GM21423 (cell line): ENCODE data around the gene TXNRD2.

ENCODE experiments used
- ATAC-seq: cut with Tn5 transposase; IDR thresholded peaks from one replicate; pipeline ENCODE4 v1.9.1; 2021; ENCODE audit warnings: mild to moderate bottlenecking, moderate library complexity; ENCODE audit not compliant: unreplicated experiment

Gene TXNRD2

DNA sequence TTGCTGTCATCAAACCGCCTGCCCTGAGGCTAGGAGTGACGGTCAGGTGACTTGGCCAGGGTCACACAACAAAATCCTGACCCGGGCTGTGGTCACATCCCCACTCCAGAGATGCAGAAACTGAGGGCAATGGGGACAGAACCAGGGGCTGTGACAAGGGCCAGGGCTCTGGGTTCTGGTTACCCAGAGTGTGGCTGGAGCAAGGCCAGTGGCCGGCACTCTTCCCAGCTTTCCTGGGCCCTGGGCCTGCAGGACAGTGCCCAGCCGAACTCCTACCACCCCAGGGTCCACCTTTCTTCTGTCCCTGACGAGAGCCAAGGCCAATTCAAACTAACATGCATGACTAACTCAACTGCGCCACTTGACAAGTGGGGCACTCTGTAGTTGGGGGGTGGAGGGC, 39.1 kb upstream of the TXNRD2 start:
- no peak for ATAC-seq

DNA sequence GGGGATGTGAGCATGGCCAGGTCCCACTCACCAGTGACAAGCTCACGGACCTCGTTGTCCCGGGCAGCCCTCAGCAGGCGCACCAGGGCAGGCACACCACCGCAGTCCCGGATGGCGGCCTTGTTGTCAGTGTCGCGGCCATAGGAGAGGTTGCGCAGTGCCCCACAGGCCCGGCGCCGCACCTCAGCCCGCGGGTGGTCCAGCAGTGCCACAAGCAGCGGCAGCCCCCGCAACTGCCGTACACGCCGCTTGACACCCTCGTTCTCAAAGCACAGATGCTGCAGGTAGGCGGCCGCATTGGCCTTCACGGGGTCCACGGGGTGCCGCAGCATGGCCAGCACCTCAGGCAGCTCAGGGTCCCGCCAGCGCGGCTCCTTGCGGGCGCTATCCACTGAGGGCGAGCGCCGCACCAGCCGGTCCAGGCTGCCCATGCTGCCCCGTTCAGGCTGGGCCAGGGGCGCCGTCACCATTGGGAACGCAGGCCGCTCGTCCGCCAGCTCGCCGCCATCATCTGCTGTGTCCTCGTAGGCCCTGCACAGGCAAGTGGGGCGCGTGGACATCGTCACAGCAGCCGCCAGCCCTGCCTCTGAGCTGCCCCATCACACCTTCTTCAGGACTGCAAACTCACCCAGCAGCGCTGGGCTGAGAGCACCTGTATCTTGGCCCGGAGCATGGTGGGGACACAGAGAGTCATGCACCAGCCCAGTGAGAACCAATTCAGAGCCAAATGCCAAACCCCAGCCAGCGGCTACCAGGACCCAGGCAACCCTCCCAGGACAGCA, 38.3 kb upstream of the TXNRD2 start:
- ATAC-seq, result no peak

DNA sequence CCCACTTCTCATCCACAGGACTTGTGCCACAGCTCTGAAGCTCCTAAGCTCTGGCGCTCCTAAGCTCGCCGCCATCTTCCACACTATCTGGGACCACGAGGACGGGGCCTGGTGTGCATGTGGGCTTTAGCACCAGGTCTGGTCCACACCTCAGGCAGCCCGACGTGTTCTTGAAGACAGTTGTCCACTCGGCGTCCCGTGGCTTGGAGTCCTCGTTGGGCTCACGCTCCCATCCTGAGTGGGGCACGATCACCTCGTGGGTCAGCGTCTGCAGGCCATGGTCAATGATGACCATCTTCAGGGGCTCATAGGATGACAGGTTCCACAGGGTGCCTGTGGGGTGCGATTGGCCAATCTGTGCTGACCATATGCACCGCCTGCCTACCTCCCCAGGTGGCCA, 37.1 kb upstream of the TXNRD2 start:
- ATAC-seq, result no peak

DNA sequence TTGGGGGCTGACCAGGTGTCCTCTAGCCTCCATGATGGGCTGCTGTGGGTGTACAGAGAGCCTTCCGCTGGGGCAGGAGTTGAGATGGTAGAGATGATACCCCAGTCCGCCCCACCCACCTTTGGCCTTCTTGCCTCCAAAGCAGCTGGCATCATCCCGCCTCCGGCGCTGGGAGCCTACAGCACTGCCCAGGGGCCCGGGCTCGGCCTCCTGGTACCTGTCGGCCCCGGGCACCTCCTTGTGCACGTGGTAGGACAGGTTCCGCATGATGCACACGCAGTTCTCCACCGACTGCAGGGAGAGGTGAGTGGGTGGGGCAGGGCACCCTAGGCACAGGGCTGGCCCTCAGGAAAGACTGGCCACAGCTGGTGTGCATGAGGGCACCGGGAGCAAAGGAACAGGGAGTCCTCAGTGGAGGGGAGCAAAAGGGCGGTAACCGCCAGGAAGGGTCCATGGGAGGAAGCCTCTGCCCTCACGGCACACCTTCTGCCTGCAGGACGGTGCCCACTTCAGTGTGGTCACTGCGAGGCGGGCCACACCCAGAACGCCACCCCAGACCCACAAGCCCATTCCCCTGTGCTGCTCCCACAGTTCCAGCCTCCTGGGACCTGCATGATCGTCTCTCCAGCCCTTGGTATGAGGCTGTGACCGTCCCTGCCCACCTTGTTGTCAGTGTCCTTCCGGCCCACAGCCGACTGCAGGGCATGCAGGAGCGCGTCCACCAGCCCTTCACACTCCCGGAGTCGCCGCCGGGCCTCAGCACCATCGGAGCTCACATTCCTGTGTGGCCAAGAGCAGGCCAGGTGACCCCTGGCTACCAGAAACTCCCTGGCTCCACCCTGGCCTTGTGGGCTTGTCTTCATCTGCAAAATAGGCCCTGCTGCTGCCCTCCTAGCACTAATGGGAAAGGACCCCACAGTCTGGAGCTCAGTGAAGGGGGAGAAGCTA, 36.0 kb upstream of the TXNRD2 start:
- no peak for ATAC-seq

DNA sequence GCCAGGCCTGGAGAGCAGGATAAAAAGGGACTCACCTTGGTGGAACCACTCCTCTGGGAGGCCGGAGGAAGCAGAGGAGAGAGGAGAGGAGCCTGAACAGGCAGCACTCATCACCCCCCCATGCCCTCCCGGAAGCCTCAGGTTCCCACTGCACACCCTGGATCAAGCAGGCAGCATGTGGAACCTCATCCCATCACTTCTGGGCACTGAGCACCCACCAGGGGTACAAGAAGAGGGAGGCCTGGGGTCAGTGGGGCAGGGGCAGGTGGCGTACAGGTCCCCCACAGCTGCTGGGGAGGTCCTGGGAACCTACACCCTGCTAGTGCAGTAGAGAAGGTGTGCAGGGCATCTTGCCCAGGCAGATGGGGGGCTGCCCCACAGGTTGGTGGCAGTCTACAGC, 35.1 kb upstream of the TXNRD2 start:
- no peak for ATAC-seq

DNA sequence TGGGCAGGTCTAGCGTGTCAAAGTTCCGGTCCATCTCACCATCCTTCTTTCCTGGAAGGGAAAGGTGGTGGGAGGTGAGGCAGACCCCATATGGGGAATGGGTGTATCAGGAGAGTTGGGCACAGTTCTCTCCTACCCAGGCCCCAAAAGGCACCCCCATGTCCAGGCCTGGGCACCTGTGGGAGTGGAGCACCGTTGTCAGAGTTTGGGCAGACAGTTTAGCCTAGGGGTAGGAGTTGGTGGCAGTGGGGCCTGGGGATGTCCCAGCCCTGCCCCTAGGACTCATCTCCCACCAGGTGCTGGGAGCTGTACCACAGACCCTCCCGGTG, 34.1 kb upstream of the TXNRD2 start:
- no peak for ATAC-seq

DNA sequence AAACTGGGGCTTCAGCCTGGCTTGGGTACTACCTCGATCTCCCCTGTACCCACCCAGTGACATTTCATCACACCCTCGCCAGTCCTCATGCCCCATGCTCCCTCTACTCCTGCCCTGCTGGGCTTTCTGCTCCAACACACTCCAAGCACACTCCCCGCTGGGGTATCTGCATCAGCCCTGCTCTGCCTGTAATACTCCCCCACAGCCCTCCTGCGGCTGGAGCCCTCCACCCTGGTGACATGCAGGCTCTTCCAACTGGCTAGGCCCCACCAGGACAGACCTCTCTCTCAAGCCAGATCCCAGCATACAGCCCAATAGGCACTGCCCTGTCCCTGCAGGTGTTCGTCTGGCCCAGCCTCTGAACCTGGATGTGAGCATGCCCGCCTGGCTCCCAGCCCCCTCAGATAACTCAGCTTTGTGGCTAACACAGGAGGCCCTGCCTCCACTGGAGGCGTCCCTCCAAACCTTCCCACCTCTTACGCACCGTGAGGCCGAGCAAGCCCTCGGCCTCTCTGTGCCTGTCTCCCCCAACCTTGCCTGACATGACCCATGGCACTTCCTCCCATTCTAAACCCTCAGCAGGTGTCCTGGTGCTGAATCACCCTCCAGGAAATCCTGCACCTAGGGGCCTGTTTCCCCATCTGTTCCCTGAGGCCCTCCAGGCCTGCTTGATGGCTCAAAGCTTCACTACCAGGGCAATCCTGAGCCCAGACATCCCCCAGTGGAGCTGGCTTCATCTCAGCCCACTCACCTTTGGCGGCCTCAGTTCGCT, 33.5 kb upstream of the TXNRD2 start:
- no peak for ATAC-seq

DNA sequence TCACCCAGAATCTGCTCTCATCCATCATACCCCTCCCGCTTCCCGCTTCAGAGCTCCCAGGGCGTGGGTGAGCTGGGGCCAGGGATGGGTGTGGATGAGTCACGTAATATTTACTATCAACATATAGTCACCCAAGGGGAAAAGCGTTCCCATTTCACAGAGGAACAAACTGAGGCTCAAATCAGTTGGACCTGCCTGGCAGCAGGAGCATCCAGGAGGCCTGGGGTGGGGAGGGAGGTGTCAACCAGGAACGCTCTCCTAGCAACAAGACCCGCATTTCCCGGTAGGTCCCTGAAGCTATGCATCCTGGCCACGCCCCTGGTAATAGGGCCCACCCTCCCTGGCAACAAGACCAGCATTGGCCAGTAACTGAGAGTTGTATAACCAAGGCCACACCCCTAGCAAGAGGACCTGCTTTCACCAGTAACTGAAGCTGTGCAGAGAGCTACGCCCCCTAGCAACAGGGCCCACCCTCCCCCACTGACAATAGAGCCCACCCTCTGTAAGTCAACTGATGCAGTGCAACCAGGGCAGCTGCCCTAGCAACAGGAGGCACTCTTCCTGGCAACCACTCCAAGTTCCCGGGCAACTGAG, 32.7 kb upstream of the TXNRD2 start:
- ATAC-seq, result no peak

DNA sequence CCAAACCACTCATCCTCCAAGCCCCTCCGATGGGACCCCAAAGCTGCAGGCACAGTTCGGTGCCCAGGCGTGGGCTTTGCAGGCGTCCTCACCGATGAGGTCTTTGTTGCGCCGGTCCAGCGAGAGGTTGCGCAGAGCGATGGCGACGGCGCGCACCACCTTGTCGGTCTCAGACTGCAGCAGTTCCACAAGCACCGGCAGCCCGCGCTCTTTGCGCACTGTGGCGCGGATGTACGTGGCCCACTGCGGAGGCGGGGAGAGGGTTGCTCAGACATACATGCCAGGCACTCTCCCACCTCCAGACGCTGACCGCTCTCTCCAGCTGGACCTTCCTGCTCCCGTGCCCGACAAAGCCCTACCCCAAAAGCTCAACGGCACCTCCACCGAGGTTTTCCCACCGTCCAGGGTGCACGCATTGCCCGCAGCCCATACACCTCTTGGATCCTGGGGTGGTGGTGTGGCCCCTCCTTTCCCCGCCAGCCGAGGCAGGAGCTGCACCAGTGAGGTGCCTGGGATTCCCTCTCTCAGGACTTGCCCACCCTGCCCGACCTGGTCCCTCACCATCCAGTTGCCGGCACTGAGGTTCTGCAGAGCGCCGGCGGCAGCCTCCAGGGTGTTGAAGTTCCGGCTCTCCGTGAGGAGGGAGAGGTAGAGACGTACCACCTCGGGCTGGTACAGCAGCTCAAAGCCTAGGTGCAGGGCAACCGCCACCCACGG, 32.1 kb upstream of the TXNRD2 start:
- ATAC-seq, result no peak

DNA sequence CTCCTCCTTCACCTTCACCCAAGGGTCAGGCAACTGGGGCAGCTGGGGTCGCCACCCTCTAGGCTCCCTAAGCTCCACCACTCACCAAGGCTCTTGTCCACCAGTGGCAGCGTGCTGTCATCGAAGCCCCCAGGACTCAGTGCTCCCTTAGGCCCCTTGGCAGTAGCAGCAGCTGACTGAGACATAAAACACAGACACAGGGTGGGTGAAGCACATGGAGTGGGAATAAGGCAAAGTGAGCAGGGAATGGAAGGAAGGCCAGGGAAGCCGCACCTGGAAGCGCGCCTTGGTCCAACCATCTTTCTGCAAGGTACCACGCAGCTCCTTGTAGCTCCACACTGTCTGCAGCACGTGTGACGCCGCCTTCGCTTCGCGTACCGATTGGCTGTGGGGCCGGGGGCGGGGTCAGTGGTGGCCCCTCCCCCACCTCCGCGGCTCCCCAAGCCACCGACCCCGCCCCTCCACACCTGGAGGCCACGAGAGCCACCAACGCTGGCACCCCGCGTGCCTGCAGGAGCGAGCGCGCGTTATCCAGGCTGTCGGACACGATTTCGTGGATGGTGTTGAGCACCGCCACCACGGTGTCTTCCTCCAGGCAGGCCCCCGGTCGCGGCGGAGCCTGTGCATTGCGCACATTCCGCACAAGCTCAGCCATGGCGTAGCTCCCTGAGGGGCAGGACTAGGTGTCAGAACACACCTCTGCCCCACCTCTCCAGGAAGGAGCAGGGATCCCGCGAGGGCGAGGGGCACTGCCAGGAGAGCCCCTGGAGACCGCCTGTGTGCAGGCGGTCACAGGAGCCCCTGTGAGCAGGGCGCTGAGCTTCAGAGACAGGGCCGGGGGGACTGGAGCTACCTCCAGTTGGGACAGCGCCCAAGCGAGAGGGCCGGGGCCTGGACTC, 31.3 kb upstream of the TXNRD2 start:
- no peak for ATAC-seq

DNA sequence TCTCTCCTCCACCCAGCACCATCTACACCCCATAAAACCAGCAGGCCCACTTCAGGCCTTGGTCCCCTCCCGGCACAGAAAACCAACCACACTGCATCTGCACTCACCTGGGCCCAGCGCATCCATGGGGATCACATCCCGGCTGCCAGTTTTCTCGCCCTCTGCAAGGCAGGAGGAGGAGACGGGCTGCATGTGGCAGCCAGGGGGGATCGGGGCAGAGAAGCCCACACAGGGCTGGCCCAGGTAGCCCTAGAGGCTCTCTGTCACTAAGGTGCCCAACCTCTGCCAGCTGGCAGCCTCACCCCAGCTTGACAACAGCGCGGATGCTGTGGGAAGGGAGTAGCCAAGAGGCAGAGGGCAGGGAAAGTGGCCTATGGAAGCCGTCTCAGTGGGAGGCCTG, 30.6 kb upstream of the TXNRD2 start:
- no peak for ATAC-seq

DNA sequence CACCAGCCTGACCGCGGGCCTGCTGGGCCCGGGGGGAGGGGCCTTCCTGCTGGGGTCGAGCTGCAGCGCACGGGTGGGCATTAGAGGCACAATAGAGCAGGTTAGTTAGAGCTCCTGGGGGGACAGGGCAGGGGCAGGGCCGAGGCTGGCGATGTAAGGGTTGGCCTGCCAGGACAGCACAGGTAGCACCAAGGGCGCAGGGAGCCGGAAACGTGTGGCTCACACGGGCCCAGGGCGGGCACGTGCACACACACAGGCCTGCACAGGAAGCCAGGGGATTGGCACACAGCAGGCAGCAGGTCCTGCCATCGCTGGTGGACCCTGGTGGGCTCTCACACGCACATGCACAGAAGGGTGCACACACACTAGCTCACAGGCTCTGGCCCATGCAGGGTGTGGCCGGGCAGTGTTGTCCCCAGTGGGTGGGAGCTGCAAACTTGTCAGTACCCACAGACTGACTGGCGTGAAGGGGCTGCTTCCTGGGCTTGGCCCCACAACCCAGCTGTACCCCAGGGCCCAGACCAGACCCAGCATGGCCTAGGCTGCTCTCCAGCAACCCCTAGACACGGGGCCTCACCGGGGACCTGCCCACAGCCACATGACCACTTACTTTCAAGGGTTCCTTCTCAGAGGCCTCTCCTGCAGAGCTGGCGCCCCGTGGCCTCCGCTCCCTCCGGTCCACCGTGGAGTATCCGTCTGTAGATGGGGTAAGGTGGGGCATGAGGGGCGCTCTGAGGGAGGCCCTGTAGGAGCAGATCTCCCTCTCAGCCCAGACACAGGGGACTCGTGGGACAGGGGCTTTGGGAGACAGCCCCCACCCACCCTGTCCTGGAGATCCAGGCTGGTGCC, 29.9 kb upstream of the TXNRD2 start:
- no peak for ATAC-seq

DNA sequence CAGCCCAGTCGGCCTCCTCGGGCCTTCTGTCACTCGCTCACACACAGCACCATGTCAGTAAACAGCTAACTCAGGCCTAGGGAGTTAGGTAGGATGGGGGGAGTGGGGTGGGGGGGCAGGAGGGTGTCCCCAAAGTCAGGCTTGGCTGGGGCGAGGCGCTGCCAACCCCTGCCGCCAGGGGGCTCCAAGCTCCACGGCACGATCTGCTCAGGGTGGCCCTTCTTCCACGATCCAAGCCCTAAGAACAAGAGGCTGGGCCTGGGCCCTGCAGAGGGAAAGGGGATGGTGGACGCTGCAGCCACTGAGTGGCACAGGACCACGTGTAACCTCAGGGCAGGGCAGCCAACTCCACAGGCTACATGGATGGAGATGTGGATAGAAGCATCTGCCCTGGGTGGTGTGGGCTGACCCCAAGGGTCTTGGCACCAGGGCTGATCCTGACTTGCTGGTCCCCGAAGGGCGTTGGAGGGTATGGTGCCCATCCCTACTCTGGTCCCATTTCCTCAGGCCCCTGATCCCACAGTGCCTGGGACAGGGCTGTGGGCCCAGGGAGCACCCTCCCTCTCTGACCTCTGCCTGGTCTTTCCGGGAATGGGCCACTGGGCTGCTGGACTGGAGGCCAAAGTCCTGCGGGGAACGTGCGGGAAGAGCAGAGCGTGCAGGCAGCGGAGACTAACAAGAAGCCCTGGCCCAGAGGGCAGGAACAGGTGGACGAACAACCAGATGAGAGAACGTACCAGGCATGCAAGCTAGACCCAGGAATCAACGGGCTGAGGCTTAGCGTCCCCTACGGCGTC, 29.1 kb upstream of the TXNRD2 start:
- ATAC-seq, result no peak

DNA sequence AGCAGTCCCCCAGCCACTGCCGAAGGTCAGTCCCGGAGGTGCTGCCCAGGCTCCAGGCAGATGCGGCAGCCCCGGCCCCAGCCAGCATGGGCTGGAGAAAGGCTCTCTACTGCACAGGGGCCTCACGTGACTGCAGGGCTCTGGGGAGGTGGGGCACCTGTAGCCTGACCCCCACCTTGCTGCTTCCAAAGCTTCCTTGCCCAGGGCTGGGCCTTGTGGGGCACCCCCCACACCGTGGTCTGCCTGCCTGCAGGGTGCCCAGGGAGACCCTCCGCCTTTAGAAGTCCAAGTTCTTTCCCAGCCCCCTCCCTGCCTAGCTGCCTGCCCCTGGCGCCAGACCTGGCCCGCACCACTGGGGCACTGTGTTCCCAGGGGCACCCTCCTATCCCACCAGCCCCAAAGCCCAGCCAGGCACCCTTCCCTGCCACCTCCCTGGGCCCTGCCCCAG, 28.4 kb upstream of the TXNRD2 start:
- no peak for ATAC-seq

DNA sequence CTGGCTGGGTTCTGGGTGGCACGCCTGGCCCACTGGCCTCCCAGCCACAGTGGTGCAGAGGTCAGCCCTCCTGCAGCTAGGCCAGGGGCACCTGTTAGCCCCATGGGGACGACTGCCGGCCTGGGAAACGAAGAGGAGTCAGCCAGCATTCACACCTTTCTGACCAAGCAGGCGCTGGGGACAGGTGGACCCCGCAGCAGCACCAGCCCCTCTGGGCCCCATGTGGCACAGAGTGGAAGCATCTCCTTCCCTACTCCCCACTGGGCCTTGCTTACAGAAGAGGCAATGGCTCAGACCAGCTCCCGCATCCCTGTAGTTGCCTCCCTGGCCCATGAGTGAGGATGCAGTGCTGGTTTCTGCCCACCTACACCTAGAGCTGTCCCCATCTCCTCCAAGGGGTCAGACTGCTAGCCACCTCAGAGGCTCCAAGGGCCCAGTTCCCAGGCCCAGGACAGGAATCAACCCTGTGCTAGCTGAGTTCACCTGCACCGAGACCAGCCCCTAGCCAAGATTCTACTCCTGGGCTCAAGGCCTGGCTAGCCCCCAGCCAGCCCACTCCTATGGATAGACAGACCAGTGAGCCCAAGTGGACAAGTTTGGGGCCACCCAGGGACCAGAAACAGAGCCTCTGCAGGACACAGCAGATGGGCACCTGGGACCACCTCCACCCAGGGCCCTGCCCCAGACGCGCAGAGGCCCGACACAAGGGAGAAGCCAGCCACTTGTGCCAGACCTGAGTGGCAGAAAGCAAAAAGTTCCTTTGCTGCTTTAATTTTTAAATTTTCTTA, 27.7 kb upstream of the TXNRD2 start:
- ATAC-seq, result no peak

DNA sequence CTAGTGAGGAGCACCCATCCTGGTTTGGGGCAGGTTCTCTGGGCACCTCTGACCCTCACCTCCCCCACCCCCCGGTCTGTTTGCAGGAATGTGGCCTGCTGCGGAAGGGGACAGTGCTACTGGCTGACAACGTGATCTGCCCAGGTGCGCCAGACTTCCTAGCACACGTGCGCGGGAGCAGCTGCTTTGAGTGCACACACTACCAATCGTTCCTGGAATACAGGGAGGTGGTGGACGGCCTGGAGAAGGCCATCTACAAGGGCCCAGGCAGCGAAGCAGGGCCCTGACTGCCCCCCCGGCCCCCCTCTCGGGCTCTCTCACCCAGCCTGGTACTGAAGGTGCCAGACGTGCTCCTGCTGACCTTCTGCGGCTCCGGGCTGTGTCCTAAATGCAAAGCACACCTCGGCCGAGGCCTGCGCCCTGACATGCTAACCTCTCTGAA, 26.9 kb upstream of the TXNRD2 start:
- no peak for ATAC-seq
